ENCODE measurements around the gene CACNA1A.

DNA sequence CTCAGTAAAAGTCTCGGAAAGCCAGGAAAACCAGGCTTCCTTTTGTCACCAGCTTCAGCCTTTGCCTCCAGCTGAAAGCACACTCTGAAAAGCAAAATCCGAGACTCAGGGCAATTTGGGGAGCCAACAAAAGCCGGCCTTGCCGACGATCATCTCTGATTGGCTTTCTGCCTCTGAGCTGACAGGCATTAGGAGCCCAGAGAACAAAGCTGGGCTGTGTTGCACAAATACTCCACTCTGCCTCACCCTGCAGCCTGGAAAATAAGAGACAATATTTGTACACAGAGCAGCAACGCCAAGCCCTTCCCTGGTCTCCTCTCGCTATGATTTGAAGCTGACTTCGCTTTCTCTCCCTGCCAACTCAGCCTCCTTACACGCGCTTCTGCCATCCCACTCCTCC is 46.9 kb downstream of the CACNA1A start:
- TF ChIP-seq, protein P1, sequence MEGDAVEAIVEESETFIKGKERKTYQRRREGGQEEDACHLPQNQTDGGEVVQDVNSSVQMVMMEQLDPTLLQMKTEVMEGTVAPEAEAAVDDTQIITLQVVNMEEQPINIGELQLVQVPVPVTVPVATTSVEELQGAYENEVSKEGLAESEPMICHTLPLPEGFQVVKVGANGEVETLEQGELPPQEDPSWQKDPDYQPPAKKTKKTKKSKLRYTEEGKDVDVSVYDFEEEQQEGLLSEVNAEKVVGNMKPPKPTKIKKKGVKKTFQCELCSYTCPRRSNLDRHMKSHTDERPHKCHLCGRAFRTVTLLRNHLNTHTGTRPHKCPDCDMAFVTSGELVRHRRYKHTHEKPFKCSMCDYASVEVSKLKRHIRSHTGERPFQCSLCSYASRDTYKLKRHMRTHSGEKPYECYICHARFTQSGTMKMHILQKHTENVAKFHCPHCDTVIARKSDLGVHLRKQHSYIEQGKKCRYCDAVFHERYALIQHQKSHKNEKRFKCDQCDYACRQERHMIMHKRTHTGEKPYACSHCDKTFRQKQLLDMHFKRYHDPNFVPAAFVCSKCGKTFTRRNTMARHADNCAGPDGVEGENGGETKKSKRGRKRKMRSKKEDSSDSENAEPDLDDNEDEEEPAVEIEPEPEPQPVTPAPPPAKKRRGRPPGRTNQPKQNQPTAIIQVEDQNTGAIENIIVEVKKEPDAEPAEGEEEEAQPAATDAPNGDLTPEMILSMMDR (IDR thresholded peaks at IDR 0.05; ENCODE audit: low read length): no peak
- TF ChIP-seq EZH2 (optimal IDR thresholded peaks at IDR 0.05; ENCODE audit: low read depth, low read length): no peak
- no peak for TF ChIP-seq EZH2phosphoT487 (IDR thresholded peaks at IDR 0.05; ENCODE audit: low read length)

Data from MM.1S (cell line).